ENCODE results near the gene C2CD4A.

Gene C2CD4A

DNA sequence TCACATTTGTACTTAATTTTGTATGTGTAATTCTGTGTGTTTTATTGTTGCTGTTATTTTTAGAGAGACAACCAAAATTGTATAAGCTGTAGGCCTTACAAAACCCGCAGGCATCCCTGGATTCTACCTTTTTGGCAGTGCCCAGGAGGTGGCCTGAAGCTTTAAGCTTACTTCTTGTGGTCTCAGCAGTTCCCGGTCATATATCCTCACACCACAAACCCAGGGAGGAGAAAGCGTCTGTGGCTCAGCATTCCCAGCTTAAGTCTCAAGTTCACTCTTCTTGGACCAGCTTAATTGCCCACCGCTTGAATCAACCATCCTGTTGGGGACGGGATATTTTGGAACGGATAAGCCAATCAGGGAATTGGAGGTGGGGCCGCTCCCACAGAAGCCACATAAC lies 36.7 kb downstream of the C2CD4A start:
- no peak for DNase-seq (ENCODE audit: low read depth)

- no peak for DNase-seq (ENCODE audit: low read depth)
Measured at GRCh38 chr15:62104401-62104800, 37.6 kb downstream of the C2CD4A start.

- no peak for DNase-seq (ENCODE audit: low read depth)
Measured at GRCh38 chr15:62104846-62105245, 38.1 kb downstream of the C2CD4A start.

- no peak for DNase-seq (ENCODE audit: low read depth)
Measured at GRCh38 chr15:62105266-62105665, 38.5 kb downstream of the C2CD4A start.

DNA sequence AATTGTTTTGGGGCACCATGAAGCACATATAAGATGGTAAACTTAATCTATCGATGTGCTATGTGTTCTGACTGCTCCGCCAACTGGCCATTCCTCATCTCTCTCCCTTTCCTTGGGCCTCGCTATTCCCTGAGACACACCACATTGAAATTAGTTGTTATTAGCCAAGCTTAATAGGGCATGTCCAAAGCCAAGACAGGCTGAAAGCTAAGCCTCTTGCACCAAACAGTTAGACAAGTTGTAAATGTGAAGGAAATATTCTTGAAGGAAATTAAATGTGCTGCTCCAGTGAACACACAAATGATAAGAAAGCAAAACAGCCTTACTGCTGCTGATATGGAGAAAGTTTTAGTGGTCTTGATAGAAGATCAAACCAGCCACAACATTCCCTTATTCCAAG lies 39.3 kb downstream of the C2CD4A start:
- no peak for DNase-seq (ENCODE audit: low read depth)

GRCh38 chr15:62107571-62108121 lies 40.9 kb downstream of the C2CD4A start:
- no peak for DNase-seq (ENCODE audit: low read depth)

GRCh38 chr15:62108411-62108810 lies 41.6 kb downstream of the C2CD4A start:
- DNase-seq (ENCODE audit: low read depth): no peak

DNA sequence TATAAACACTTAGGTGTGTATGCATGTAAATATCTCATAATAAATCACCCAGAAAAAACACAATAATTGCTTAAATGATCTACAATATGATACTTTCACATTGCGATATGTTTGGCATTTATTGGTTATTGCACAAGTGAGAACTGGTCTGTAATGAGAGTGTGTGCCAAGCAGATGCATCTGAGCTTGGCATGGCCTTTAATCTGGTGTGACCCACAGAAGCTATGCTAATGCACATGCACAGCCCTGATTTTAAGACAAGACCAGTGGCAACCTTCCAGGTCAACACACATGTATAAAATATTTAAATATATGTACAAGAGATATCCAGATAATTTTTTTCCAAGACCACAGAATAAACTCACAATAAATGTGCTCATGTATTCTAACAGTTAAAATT lies 42.7 kb downstream of the C2CD4A start:
- no peak for DNase-seq (ENCODE audit: low read depth)

DNA sequence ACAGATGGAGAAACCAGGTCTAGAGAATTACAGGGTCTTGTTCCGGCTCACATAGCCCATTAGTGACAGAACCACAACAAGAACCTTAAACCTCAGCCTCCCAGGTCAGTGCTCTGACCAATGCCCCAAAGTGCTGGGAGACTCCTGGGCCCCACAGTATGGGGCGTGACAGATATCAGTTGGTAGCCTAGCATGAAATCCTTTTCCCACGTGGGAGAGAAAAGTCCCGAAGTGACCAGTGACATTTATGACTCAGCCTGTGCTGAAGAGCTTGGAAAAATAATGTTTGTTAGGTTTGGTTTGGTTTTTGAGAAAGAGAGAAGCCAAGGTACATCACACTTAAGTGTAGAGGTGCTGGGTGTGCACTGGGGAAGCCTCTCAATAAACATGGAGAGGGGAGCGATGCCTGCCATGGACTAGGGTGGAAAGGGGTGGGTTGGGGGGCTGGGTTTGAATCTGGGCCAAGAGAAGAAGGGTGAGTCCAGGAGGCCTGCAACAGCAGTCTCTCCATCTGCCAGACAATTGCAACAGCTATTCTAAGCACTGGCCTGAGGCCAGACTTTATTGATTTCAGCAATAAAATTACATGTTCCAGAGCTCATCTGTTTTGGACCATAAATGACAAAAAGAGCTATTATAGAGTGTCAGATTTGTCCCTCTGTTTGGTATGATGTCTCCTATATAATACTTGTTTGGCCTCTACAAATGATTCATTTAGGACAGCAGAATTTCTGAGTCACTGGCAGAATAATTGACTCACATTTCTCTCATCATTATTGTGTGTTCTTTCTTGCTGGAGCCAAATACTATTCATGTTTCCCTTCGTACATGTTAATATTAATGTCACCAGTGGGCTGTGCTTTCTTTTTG lies 43.4 kb downstream of the C2CD4A start:
- DNase-seq (ENCODE audit: low read depth): peak; percentile 52

GRCh38 chr15:62112081-62112480 lies 45.3 kb downstream of the C2CD4A start:
- no peak for DNase-seq (ENCODE audit: low read depth)

DNA sequence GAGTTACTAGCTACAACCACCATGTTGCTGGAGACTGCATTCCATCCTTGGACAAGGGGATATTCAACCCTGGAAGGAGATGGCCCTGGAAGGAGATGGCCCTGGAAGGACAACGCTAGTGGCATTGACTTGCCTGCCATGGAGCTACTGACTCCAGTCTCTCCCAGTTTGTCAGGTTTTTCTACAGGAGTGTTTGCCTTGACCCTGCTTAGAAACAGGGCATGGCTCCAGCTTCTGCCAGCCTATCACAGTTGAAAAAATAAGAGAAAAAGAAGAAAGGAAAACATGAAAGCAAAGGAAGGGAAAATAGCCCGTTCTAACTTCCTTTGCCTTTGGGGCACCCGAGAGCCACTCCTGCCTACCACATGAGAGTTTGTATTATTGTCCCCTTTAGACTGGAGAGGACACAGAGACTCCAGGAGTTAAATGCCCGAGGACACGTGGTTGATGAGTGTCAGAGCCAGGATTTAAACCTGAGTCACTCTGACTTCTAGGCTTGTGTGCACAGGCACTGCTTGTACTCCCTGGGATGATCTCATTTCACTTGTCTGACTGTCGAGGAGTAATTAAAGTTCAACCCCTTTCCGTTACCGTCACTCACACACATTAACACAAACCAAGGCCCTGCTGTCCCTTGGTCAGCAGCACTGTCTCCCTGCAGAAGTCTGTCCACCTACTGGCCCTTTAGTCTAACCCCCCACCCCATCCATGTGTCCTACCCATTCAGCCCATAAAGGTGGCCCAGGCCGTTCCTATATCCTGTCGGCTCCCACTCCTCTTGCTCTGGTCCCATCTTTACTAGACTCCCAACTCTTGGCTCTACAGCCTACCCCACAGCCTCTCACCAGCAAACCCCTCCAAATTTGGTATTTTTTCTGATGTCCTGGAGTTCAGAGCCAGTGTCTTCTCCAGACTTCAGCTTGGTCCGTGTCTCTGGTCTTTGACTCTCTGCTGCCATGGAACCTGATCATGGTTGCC lies 46.1 kb downstream of the C2CD4A start:
- DNase-seq (ENCODE audit: low read depth): peak; percentile 81

DNA sequence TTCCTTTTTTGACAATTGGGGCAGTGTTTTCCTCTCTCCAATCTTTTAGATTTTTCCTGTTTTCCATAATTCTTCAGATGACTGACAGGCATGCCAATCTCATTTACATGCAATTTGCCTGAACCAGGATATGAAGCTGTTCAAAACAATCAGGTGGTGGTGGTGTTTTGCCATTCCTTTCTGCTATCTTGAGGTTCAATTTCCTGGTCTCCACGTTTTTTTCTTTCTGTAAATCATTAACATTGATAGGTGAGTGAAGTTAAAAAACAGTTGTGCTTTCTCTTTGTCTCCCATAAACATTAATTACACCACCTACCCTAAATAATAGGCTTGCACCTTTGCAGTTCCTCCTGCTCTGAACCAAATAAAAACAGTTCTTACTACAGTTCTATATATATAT lies 49.1 kb downstream of the C2CD4A start:
- no peak for DNase-seq (ENCODE audit: low read depth)

DNA sequence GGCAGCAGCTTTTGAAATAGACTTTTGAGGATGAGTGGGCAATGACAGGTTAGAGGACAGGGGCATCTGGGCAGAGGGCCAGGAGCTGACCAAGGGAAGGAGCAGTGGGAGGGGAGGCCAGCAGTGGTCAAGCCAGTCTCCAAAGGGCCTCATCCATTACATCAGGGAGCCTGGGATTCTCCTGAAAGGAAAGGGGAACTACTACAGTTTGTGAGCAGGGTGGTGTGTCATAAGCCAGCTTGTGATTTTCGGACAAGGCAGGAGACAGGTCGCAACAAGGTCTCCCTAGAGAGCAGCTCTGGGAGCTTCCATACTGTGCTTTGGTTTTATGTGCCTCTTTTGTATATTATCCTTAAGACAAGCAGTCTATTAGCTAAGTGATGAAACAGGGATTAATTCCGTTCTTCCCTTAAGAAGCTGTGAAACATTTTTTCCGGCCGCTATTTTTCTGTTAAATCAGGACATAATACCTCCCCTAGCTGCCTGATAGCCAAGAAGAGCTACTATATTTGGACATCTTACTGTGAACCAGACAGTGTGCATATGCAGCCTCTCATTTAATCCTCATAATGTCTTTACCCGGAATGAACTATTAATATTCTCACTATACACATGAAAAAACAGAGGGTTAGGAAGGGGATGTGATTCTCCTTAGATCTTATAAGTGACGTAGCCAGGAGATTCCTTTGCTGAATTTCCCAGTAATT lies 51.9 kb downstream of the C2CD4A start:
- DNase-seq (ENCODE audit: low read depth): peak; percentile 37

GRCh38 chr15:62119227-62119864 lies 52.6 kb downstream of the C2CD4A start:
- peak; percentile 96 for DNase-seq (ENCODE audit: low read depth)

DNA sequence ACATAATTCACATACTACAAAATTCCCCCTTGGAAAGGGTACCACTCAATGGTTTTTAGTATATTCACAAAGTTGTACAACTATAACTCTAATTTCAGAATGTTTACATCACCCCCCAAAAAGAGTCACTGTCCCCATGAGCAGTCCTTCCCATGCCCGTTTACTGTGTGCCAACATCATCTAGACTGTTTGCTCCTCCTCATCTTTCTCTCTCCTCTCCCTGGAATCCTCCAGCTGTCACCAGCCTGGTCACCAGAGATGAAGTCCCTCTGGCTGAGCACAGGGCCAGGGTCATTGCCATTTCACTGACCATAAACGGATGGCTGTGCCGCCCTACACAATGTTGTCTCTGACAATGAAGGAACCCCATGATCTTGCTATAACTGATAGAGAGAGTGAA lies 53.1 kb downstream of the C2CD4A start:
- no peak for DNase-seq (ENCODE audit: low read depth)

Measured in amniotic epithelial cell (primary cell).